D721Med (cell line): Measurements from ENCODE around the gene MYL7.

Experiments used
- DNase-seq: peaks from one replicate; pipeline ENCODE4 v3.0.0; 2011; ENCODE audit warnings: low spot score; ENCODE audit not compliant: insufficient read length
- FAIRE-seq: peaks from 2 replicates; lab custom pipeline; 2011; peaks lifted over from hg19 to GRCh38; lab: Jason Lieb, UNC
- CTCF ChIP-seq: IDR thresholded peaks from 2 replicates; pipeline ENCODE4 v1.5.1; 2012; ENCODE audit warnings: mild to moderate bottlenecking, control low read depth; ENCODE audit not compliant: insufficient read depth; ENCODE audit errors: missing control alignments

The MYL7 gene

GRCh38 chr7:44141221-44141850 is at the start of gene MYL7:
Gene MYL7, minus strand, starts transcription at chr7:44141332. Its CDS starts 27 bp downstream, at chr7:44141305.
- TF ChIP-seq CTCF = no peak
- no peak for FAIRE-seq
- no peak for DNase-seq

GRCh38 chr7:44189993-44190872 is 49.1 kb upstream of the MYL7 start:
- no peak for FAIRE-seq
- no peak for DNase-seq
- TF ChIP-seq CTCF = no peak

- FAIRE-seq = no peak
- DNase-seq = no peak
Measured at GRCh38 chr7:44189286-44189992, 48.3 kb upstream of the MYL7 start, which contains the start of gene GCK. Gene GCK, minus strand, starts transcription at chr7:44189439. Its CDS starts 486 bp downstream, at chr7:44188953.

GRCh38 chr7:44188480-44189225 is 47.5 kb upstream of the MYL7 start:
- TF ChIP-seq CTCF = no peak
- DNase-seq = no peak
- FAIRE-seq = no peak

More at GRCh38 chr7:44189286-44189992, 48.3 kb upstream of the MYL7 start, which contains the start of gene GCK:
- TF ChIP-seq CTCF = no peak

GRCh38 chr7:44187636-44188416 is 46.7 kb upstream of the MYL7 start:
- DNase-seq (no peak), FAIRE-seq (no peak)
- TF ChIP-seq CTCF = no peak

GRCh38 chr7:44186736-44187135 is 45.6 kb upstream of the MYL7 start:
- no peak for FAIRE-seq
- TF ChIP-seq CTCF = no peak
- DNase-seq = no peak
